Ishikawa (cell line): ENCODE data around the gene DCC.

Source experiments
- CEBPB ChIP-seq: IDR thresholded peaks from 2 replicates; pipeline ENCODE4 v1.6.1; 2012
- CREB1 ChIP-seq: IDR thresholded peaks from 2 replicates; pipeline ENCODE4 v1.6.1; 2012; ENCODE audit warnings: low read depth
- EGR1 ChIP-seq: IDR thresholded peaks from 2 replicates; pipeline ENCODE4 v1.6.1; 2012
- EP300 ChIP-seq: IDR thresholded peaks from 2 replicates; pipeline ENCODE4 v1.6.1; 2012; ENCODE audit warnings: borderline replicate concordance
- FOXM1 ChIP-seq: IDR thresholded peaks from 2 replicates; pipeline ENCODE4 v1.6.1; 2012; ENCODE audit warnings: low read depth, borderline replicate concordance
- MAX ChIP-seq: IDR thresholded peaks from 2 replicates; pipeline ENCODE4 v1.6.1; 2012
- NFIC ChIP-seq: IDR thresholded peaks from 2 replicates; pipeline ENCODE4 v1.6.1; 2012
- RAD21 ChIP-seq: IDR thresholded peaks from 2 replicates; pipeline ENCODE4 v1.6.1; 2012; ENCODE audit warnings: low read depth
- REST ChIP-seq: IDR thresholded peaks from 2 replicates; pipeline ENCODE4 v1.6.1; 2012; ENCODE audit warnings: low read depth, mild to moderate bottlenecking
- TAF1 ChIP-seq: IDR thresholded peaks from 2 replicates; pipeline ENCODE4 v1.6.1; 2012; ENCODE audit warnings: low read depth, mild to moderate bottlenecking
- TCF12 ChIP-seq: IDR thresholded peaks from 2 replicates; pipeline ENCODE4 v1.6.1; 2012; ENCODE audit warnings: low read depth
- TEAD4 ChIP-seq: IDR thresholded peaks from 2 replicates; pipeline ENCODE4 v1.6.1; 2012
- USF1 ChIP-seq: IDR thresholded peaks from 2 replicates; pipeline ENCODE4 v1.6.1; 2012
- YY1 ChIP-seq: IDR thresholded peaks from 2 replicates; pipeline ENCODE4 v1.6.1; 2012; ENCODE audit warnings: low read depth
- ZBTB7A ChIP-seq: IDR thresholded peaks from 2 replicates; pipeline ENCODE4 v1.6.1; 2012; ENCODE audit warnings: low read depth

The DCC gene

GRCh38 chr18:53541924-53542323 lies 1201.9 kb downstream of the DCC start:
- TF ChIP-seq USF1 (no peak), TCF12 (no peak), RAD21 (no peak), FOXM1 (no peak), ZBTB7A (no peak), EGR1 (no peak), TAF1 (no peak)

GRCh38 chr18:53543711-53544110 lies 1203.7 kb downstream of the DCC start:
- TF ChIP-seq CREB1 (no peak), RAD21 (no peak), TAF1 (no peak), TEAD4 (no peak), ZBTB7A (no peak), NFIC (no peak), MAX (no peak), TCF12 (no peak), YY1 (no peak), CEBPB (no peak), EP300 (no peak)

- TF ChIP-seq CEBPB (no peak), FOXM1 (no peak), EGR1 (no peak), USF1 (no peak), TEAD4 (no peak), EP300 (no peak)
These were observed 1204.9 kb downstream of the DCC start for GRCh38 chr18:53544917-53545316.

- TF ChIP-seq MAX = no peak
- TF ChIP-seq REST = no peak
- TF ChIP-seq YY1 = no peak
- TF ChIP-seq TEAD4 = no peak
- TF ChIP-seq EP300 = no peak
- no peak for TF ChIP-seq USF1
- TF ChIP-seq CREB1 = no peak
- TF ChIP-seq TAF1 = no peak
- TF ChIP-seq FOXM1 = no peak
- no peak for TF ChIP-seq CEBPB
These were observed 1212.0 kb downstream of the DCC start for GRCh38 chr18:53551868-53552426.

- TF ChIP-seq FOXM1 (no peak), CEBPB (no peak), EGR1 (no peak), TAF1 (no peak), MAX (no peak), RAD21 (no peak), EP300 (no peak), NFIC (no peak), TEAD4 (no peak), TCF12 (no peak), REST (no peak), YY1 (no peak), ZBTB7A (no peak)
These were observed 1213.0 kb downstream of the DCC start for GRCh38 chr18:53553030-53553429.
